SK-N-MC (cell line): ENCODE measurements around the gene ZNF331.

Experiments
- EZH2 ChIP-seq: fragments of 200-600 bp; sonication (generic); IDR thresholded peaks from one replicate; pipeline ENCODE4 v1.6.1; 2017; ENCODE audit warnings: antibody characterized with exemption
- FOXP2 ChIP-seq: optimal IDR thresholded peaks from 2 replicates; pipeline ENCODE3; 2011; ENCODE audit warnings: mild to moderate bottlenecking, moderate library complexity; ENCODE audit not compliant: insufficient read depth; ENCODE audit errors: extremely low read length, control extremely low read depth
- POLR2AphosphoS5 ChIP-seq: IDR thresholded peaks from 2 replicates; pipeline ENCODE4 v1.6.1; 2012; ENCODE audit warnings: mild to moderate bottlenecking, low read depth, low read length, borderline replicate concordance

GRCh38 chr19:53518121-53518520 is 19.8 kb upstream of the ZNF331 start:
- TF ChIP-seq EZH2 (no peak), POLR2AphosphoS5 (no peak), FOXP2 (no peak)
